VCaP (cell line): ENCODE results near the gene ARAP1.
A peak's percentile ranks its signal among the peaks of the same experiment; 100 is the strongest.

Experiments
- H3K27ac ChIP-seq: fragments of 450-650 bp; 2 replicates; pipeline ENCODE4 v1.5.1; 2017
- TF ChIP-seq, protein P1 (sequence below): fragments of 450-650 bp; conservative IDR thresholded peaks from 2 replicates; pipeline ENCODE4 v1.5.1; 2017; ENCODE audit warnings: mild to moderate bottlenecking, moderate library complexity

The ARAP1 gene

DNA sequence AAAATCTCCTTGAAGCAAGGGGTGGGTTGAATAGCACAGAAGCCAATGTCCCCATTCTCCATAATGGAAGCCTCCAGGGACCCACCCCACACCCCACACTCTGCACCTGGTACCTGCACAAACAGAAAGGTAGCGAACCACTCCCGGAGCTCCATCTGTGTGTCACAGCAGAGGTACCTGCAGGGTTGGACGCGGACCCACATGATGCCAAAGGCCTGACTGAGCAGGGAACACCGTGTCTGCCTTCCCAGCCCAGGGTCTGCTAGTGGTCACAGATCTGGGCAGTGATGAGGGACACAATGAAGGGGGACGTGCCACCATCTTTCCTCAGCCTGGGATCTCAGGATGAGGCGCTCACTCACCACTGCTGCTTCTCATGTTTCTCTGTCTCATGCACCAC lies 64.9 kb downstream of the ARAP1 start:
- no peak overlapping the region for H3K27ac ChIP-seq
- TF ChIP-seq, protein P1, sequence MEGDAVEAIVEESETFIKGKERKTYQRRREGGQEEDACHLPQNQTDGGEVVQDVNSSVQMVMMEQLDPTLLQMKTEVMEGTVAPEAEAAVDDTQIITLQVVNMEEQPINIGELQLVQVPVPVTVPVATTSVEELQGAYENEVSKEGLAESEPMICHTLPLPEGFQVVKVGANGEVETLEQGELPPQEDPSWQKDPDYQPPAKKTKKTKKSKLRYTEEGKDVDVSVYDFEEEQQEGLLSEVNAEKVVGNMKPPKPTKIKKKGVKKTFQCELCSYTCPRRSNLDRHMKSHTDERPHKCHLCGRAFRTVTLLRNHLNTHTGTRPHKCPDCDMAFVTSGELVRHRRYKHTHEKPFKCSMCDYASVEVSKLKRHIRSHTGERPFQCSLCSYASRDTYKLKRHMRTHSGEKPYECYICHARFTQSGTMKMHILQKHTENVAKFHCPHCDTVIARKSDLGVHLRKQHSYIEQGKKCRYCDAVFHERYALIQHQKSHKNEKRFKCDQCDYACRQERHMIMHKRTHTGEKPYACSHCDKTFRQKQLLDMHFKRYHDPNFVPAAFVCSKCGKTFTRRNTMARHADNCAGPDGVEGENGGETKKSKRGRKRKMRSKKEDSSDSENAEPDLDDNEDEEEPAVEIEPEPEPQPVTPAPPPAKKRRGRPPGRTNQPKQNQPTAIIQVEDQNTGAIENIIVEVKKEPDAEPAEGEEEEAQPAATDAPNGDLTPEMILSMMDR: no peak

DNA sequence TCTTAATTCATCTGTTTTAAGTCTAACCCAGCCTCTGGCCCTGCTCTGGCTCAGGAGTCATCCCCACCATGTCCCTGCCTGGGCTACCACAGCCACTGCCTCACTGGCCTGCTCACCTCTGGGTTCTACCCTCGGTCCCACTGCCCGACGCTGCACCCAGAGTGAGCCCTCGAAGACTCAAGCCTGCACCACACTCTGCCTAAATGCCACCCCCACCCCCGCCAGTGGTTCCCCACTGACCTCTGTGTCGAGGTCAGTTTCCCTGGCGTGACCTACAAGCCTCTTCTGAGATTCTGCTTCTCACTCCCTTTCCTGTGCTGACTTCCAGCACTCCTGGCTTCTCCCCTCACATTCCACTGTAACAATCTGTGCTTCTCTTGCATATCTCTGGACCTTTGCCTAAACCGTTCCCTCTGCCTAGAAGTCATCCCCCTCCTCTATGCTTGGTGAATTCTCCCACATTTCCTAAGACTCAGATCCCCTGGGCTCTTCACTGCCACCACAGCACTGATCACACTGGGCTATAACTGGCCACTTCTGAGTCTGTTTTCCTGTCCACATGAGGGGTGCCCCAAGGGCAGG lies 65.5 kb downstream of the ARAP1 start:
- TF ChIP-seq, protein P1: no peak

DNA sequence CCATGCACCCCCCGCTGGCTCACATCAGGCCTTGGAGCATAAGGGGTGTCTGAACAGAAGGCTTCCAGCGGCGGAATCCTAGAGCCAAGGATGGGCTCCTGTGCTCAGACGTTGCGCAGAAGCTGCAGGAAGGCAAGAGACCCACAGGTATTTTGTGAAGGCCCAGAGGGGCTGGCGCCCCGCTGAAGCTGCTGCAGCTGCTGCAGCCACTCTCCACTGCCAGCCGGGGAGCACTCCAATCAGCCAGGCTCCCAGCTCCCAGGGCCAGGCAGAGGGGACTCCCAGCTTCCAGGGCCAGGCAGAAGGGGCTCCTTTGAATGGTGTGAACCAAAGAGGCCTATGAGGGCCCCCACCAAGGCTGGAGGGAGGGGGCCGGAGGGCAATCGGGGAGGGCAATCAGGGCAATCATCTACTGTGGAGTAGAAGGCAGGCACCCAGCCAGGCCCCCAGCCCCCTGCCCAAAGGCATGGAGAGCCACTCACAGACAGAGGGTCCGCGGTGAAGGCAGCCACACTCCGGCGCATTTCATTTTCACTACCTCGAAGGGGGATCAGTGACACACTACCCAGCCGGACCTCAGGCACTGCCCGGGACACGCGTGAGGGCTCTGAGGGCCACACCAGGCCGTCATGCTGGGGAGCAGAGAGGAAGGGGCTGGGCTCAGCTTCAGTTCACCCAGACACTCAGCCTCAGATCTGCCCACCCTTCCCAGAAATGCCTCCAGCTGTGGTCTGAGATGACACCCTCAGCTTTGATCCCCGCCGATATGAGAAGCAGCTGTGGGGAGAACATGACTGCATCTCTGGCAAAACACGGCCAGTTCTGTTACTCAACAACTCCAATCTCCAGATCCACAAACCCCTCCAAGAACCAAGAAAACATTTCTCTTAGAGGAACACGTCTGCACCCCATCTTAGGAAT lies 66.4 kb downstream of the ARAP1 start:
- TF ChIP-seq, protein P1: no peak
- no peak overlapping the region for H3K27ac ChIP-seq

More for the DNA sequence above, 65.5 kb downstream of the ARAP1 start:
- no peak overlapping the region for H3K27ac ChIP-seq

DNA sequence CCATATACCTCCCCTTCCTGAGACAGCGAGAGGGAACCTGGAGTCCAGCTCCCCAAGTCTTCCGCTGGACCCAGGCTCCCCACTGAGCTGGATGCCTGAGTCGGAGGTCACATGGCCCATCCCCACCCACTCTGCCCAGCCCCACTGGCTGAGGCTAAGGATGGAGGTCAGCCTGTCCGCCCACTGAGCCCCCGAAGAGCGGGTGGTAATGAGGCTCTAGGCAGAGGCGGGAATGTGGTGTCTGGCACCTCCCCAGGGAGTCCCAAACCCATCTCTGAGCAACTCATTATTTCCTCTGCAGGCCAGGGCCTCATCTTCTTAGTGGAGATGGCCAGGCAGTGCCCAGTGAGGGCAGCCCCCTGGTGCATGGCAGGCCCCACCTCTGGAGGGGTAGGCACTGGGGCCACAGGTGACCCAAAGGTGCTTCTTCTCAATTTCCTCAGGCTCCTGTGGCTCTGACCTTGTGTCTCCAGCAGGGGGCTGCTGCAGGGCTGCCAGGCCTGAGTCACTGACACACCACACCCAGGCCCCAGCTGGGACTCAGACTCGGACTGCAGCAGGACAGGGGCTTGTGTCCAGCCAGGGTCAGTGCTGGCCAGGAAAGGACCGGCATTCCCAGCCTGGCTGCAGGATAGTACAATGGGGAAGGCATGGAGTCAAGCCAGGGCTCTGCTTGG lies 67.8 kb downstream of the ARAP1 start:
- H3K27ac ChIP-seq: no peak overlapping the region

DNA sequence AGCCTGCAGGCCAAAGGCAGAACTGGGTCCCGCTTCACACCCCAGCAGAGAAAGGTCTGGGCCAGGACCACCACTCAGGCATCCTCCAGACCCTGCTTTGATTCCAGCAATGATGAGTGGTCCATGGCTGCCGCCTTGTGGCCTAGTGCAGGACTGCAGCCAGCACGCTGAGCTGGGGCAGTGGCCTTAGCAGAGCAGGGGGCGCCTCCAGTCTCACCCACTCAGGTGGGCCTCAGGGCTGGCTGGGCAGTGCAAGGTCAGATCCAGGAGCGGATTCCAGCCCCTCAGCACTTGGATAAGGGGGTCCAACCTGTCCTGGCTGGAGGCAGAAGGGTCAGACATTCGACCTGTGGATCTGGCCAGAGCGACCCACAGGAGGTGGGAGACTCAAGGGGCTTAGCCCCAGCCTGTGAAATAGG lies 68.4 kb downstream of the ARAP1 start:
- TF ChIP-seq, protein P1: peak; percentile 93
- H3K27ac ChIP-seq: no peak overlapping the region

More for the DNA sequence above, 67.8 kb downstream of the ARAP1 start:
- TF ChIP-seq, protein P1: peak; percentile 76

DNA sequence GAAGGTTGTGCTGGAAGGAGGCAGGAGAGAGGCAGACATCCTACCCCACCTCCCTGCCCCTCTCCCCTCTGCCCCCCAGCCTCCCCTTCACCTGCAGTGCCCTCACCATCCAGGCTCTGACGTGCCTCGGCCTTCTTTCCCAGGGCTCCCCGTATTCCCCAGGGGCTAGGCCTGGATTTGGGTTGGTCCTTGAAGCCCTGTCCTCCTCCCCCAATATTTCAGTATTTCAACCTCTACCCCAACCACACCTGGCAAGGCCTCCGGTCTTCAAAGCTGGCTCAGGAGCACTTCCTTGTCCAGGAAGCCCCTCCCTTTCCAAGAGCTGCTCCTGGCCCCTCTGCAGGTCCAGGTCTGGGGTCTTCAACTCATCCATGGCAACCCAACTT lies 69.4 kb downstream of the ARAP1 start:
- TF ChIP-seq, protein P1: no peak
- no peak overlapping the region for H3K27ac ChIP-seq

DNA sequence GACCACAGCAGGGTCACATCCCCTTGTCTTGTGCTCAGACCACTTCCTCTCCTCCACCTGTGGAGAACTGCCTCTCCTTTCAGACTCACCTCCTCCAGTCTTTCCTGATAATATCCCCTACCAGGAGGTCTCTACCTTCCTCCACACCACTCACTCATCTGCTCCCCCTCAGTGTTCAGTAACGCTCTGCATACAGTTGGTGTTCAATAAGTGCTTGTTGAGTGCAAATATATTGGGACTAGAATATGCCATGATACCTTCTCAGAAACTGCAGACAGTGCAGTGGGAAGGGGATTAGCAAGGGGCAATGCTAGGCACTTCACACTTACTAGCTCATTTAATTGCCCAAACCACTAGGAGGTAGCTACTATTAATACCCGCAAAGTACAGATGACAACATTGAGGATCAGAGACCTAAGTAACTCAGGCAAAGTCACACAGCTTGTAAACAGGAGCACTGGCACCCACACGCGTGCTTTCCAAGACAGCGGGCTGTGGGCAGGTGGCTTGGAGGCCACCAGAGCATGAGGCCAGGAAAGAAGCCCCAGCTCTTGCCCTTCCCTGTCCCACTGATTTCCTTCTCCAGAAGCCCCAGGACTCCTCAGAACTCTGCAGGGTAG lies 69.9 kb downstream of the ARAP1 start:
- no peak overlapping the region for H3K27ac ChIP-seq
- TF ChIP-seq, protein P1: no peak
